ENCODE measurements around the gene CDH13. TPM values are rescaled to one million over a fixed set of nuclear protein-coding genes. Genes with fewer than 3 reads are reported as not detected.

The CDH13 gene
- total and polyA plus RNA-seq, 8 donors = 0.12 to 21.4 (median 1.7) TPM; not detected in 1

DNA sequence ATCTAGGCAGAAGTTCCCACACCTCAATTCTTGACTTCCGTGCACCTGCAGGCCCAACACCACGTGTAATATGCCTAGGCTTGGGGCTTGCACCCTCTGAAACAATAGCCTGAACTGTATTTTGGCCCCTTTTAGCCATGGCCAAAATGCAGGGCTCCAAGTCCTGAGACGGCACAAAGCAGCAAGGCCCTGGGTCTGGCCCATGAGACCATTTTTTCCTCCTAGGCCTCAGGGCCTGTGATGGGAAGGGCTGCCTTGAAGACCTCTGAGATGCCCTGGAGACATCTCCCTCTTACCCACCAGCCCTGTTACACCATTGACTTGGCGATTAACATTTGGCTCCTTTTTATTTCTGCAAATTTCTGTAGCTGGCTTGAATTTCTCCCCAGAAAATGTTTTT lies 238.6 kb downstream of the CDH13 start:
- no peak overlapping the region for H3K4me3 ChIP-seq
- intact Hi-C loops (cut with DNase I; ENCODE audit: low total_unique reads) = no loop called here
- H3K27ac ChIP-seq = no peak overlapping the region
- peaks cover 2 to 16% (median 8%) of the 10 kb centered on the region in 4 donors for H3K9me3 ChIP-seq
- H3K27me3 ChIP-seq = no peaks in the 10 kb centered on the region
- TF ChIP-seq EP300 (IDR thresholded peaks at IDR 0.05) = no peak
- TF ChIP-seq, protein P1, sequence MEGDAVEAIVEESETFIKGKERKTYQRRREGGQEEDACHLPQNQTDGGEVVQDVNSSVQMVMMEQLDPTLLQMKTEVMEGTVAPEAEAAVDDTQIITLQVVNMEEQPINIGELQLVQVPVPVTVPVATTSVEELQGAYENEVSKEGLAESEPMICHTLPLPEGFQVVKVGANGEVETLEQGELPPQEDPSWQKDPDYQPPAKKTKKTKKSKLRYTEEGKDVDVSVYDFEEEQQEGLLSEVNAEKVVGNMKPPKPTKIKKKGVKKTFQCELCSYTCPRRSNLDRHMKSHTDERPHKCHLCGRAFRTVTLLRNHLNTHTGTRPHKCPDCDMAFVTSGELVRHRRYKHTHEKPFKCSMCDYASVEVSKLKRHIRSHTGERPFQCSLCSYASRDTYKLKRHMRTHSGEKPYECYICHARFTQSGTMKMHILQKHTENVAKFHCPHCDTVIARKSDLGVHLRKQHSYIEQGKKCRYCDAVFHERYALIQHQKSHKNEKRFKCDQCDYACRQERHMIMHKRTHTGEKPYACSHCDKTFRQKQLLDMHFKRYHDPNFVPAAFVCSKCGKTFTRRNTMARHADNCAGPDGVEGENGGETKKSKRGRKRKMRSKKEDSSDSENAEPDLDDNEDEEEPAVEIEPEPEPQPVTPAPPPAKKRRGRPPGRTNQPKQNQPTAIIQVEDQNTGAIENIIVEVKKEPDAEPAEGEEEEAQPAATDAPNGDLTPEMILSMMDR (IDR thresholded peaks at IDR 0.05) = no peak
- H3K4me1 ChIP-seq = no peaks in the 10 kb centered on the region
- 67 to 76% (median 73%) methylated on average over 3 to 4 of the region's 4 CpGs for WGBS, 5 donors
- DNase-seq = no peak
- H3K36me3 ChIP-seq = no peaks in the 10 kb centered on the region

GRCh38 chr16:82867485-82867884 lies 240.7 kb downstream of the CDH13 start:
- intact Hi-C loops (cut with DNase I; ENCODE audit: low total_unique reads) = no loop called here
- no peak overlapping the region for H3K27ac ChIP-seq
- no peak overlapping the region for H3K4me3 ChIP-seq
- TF ChIP-seq EP300 (IDR thresholded peaks at IDR 0.05) (no peak), POLR2AphosphoS5 (IDR thresholded peaks at IDR 0.05) (no peak), POLR2A (IDR thresholded peaks at IDR 0.05) (no peak)
- TF ChIP-seq, protein P1 (IDR thresholded peaks at IDR 0.05) = no peak
- WGBS, 5 donors = 33 to 76% (median 38%) methylated on average over 1 of the region's 1 CpG
- no peaks in the 10 kb centered on the region for H3K4me1 ChIP-seq
- peaks cover 2 to 35% (median 19%) of the 10 kb centered on the region in 4 donors for H3K9me3 ChIP-seq
- H3K36me3 ChIP-seq = no peaks in the 10 kb centered on the region
- H3K27me3 ChIP-seq = no peaks in the 10 kb centered on the region
- no peak for DNase-seq

GRCh38 chr16:82874271-82874670 lies 247.5 kb downstream of the CDH13 start:
- TF ChIP-seq, protein P1 (IDR thresholded peaks at IDR 0.05) = no peak
- TF ChIP-seq POLR2A (IDR thresholded peaks at IDR 0.05) = no peak
- TF ChIP-seq POLR2AphosphoS5 (IDR thresholded peaks at IDR 0.05) = no peak
- no peak for TF ChIP-seq EP300 (IDR thresholded peaks at IDR 0.05)
- intact Hi-C loops (cut with DNase I; ENCODE audit: low total_unique reads) = no loop called here
- no peak overlapping the region for H3K27ac ChIP-seq
- H3K9me3 ChIP-seq = peaks cover 0 to 19% (median 11%) of the 10 kb centered on the region in 4 donors
- H3K4me3 ChIP-seq = no peak overlapping the region
- no peaks in the 10 kb centered on the region for H3K27me3 ChIP-seq
- no peaks in the 10 kb centered on the region for H3K4me1 ChIP-seq
- WGBS, 5 donors = 62 to 74% (median 67%) methylated on average over 7 of the region's 7 CpGs
- peak in 1 of 2 donors; percentile 15 for DNase-seq
- H3K36me3 ChIP-seq = no peaks in the 10 kb centered on the region

GRCh38 chr16:82874672-82875071 lies 247.9 kb downstream of the CDH13 start:
- no peak overlapping the region for H3K4me3 ChIP-seq
- no peaks in the 10 kb centered on the region for H3K27me3 ChIP-seq
- no peaks in the 10 kb centered on the region for H3K36me3 ChIP-seq
- no peak for DNase-seq
- H3K4me1 ChIP-seq = no peaks in the 10 kb centered on the region
- TF ChIP-seq POLR2A (IDR thresholded peaks at IDR 0.05) = no peak
- TF ChIP-seq POLR2AphosphoS5 (IDR thresholded peaks at IDR 0.05) = no peak
- TF ChIP-seq EP300 (IDR thresholded peaks at IDR 0.05) = no peak
- TF ChIP-seq, protein P1 (IDR thresholded peaks at IDR 0.05) = no peak
- no peak overlapping the region for H3K27ac ChIP-seq
- H3K9me3 ChIP-seq = peaks cover 0 to 19% (median 11%) of the 10 kb centered on the region in 4 donors
- 87 to 95% (median 93%) methylated on average over 1 of the region's 1 CpG for WGBS, 5 donors
- intact Hi-C loops (cut with DNase I; ENCODE audit: low total_unique reads) = no loop called here
